Measurements from ENCODE around the gene ARTN.

DNA sequence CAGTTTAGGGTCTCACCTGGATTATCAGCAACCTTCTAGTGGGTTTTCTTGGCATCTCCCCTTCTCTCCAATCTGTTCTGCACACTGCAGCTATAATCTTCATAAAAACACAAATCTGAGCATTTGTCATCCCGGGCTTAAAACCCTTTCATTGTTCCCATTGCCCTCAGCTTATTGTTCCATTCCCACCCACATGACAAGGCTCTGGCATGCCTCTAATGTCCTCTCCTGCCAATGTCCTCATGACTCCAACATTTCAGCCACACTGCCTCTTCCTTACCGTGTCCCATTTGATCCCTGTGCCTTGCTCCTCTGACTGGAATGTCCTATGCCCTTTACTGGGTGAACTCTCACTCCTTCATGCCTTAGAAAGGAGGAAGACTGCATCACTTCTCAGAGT, 28.7 kb downstream of the ARTN start:
- TF ChIP-seq, protein P1, sequence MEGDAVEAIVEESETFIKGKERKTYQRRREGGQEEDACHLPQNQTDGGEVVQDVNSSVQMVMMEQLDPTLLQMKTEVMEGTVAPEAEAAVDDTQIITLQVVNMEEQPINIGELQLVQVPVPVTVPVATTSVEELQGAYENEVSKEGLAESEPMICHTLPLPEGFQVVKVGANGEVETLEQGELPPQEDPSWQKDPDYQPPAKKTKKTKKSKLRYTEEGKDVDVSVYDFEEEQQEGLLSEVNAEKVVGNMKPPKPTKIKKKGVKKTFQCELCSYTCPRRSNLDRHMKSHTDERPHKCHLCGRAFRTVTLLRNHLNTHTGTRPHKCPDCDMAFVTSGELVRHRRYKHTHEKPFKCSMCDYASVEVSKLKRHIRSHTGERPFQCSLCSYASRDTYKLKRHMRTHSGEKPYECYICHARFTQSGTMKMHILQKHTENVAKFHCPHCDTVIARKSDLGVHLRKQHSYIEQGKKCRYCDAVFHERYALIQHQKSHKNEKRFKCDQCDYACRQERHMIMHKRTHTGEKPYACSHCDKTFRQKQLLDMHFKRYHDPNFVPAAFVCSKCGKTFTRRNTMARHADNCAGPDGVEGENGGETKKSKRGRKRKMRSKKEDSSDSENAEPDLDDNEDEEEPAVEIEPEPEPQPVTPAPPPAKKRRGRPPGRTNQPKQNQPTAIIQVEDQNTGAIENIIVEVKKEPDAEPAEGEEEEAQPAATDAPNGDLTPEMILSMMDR (conservative IDR thresholded peaks at IDR 0.05; ENCODE audit: low read length) = no peak
- no peak for TF ChIP-seq EZH2phosphoT487 (IDR thresholded peaks at IDR 0.05; ENCODE audit: borderline replicate concordance)

Measured in Loucy (cell line).